Breast epithelium (tissue), 4 donors: Measurements from ENCODE around the gene GPR157. TPM values are rescaled to one million over a fixed set of nuclear protein-coding genes. Genes with fewer than 3 reads are reported as not detected.
"Not testable (repeated sequence)": the region's sequence is repeated elsewhere in the genome, so short reads cannot be mapped to it uniquely, and the experiment has no call there.

Experiments used
- DNase-seq, 2 donors: peaks; one replicate each; pipeline ENCODE4 v3.0.0-alpha.2; 2019; ENCODE audit warnings: low spot score in 2 of 2
- H3K27ac ChIP-seq, 2 donors: fragments of 200-600 bp; sonication (generic) in 1 of 2; one replicate each; pipeline ENCODE4 v1.5.1; 2016 to 2019; ENCODE audit warnings: mild to moderate bottlenecking in 1 of 2
- H3K27me3 ChIP-seq, 2 donors: fragments of 200-600 bp; sonication (generic) in 1 of 2; one replicate each; pipeline versions ENCODE4 v1.5.1 to v1.6.0; 2017 to 2019; ENCODE audit warnings: control low read depth in 1 of 2, mild to moderate bottlenecking in 1 of 2
- H3K36me3 ChIP-seq: fragments of 200-600 bp; one replicate; pipeline ENCODE4 v1.5.1; 2019
- H3K4me1 ChIP-seq, 2 donors: fragments of 200-600 bp; sonication (generic); one replicate each; pipeline ENCODE4 v1.5.1; 2016 to 2019; ENCODE audit warnings: control low read depth in 1 of 2
- H3K4me3 ChIP-seq, 3 donors: fragments of 200-600 bp; sonication (generic); 1 replicate in 2 of 3; 2 replicates in 1 of 3; pipeline ENCODE4 v1.5.1; 2016 to 2019; ENCODE audit warnings: mild to moderate bottlenecking in 3 of 3, moderate library complexity in 2 of 3
- H3K9me3 ChIP-seq, 2 donors: fragments of 200-600 bp; sonication (generic) in 1 of 2; one replicate each; pipeline ENCODE4 v1.5.1; 2016 to 2019; ENCODE audit warnings: control low read depth in 1 of 2
- CTCF ChIP-seq, 3 donors: fragments of 450-650 bp; IDR thresholded peaks; one replicate each; pipeline ENCODE4 v1.5.1; 2016 to 2017; ENCODE audit warnings: antibody characterized with exemption in 3 of 3, mild to moderate bottlenecking in 3 of 3, moderate library complexity in 3 of 3
- POLR2A ChIP-seq: fragments of 450-650 bp; IDR thresholded peaks from one replicate; pipeline ENCODE4 v1.6.1; 2016; ENCODE audit warnings: antibody characterized with exemption, mild to moderate bottlenecking, moderate library complexity
- POLR2AphosphoS5 ChIP-seq, 3 donors: sonication (generic); formaldehyde crosslinking; IDR thresholded peaks; one replicate each; pipeline ENCODE4 v1.6.1; 2017; ENCODE audit warnings: antibody characterized with exemption in 3 of 3
- intact Hi-C: fragments of 100-400 bp; cut with DNase I; formaldehyde crosslinking; loops from one replicate; pipeline ENCODE4 v1.15.1; 2023; ENCODE audit warnings: low total_unique reads
- total RNA-seq, 3 donors: library from RNA; depleted of rRNA; stranded (reverse); fragments of >200 nt; gene quantifications; one replicate each; pipeline ENCODE4 v1.1.0, GENCODE V29; 2016

Gene GPR157
- total RNA-seq, 3 donors from 2014 or later: 4.3 to 11.7 (median 9.2) TPM

- DNase-seq: no peak
- intact Hi-C loops: no loop called here
- Histone ChIP-seq H3K27me3 (no peaks in the 10 kb centered on the region), H3K4me3 (no peak overlapping the region), H3K27ac (no peak overlapping the region), H3K36me3 (no peaks in the 10 kb centered on the region), H3K4me1 (no peaks in the 10 kb centered on the region), H3K9me3 (no peaks in the 10 kb centered on the region)
- no peak for TF ChIP-seq POLR2A
- TF ChIP-seq CTCF (IDR thresholded peaks at IDR 0.05): no peak
- TF ChIP-seq POLR2AphosphoS5 (IDR thresholded peaks at IDR 0.05): no peak
Observed at GRCh38 chr1:9146156-9146555, 17.3 kb upstream of the GPR157 start.

GRCh38 chr1:9145714-9146113, 16.8 kb upstream of the GPR157 start:
- Histone ChIP-seq H3K27ac (no peak overlapping the region), H3K27me3 (no peaks in the 10 kb centered on the region), H3K9me3 (no peaks in the 10 kb centered on the region), H3K36me3 (no peaks in the 10 kb centered on the region), H3K4me1 (no peaks in the 10 kb centered on the region), H3K4me3 (no peak overlapping the region)
- TF ChIP-seq POLR2A: no peak
- TF ChIP-seq CTCF (IDR thresholded peaks at IDR 0.05): no peak
- no peak for TF ChIP-seq POLR2AphosphoS5 (IDR thresholded peaks at IDR 0.05)
- intact Hi-C loops: no loop called here
- no peak for DNase-seq

- Histone ChIP-seq H3K4me3 (no peak overlapping the region), H3K4me1 (no peaks in the 10 kb centered on the region), H3K27me3 (no peaks in the 10 kb centered on the region), H3K9me3 (no peaks in the 10 kb centered on the region), H3K36me3 (no peaks in the 10 kb centered on the region), H3K27ac (no peak overlapping the region)
- intact Hi-C loops: no loop called here
- TF ChIP-seq POLR2A: no peak
- TF ChIP-seq CTCF (IDR thresholded peaks at IDR 0.05): no peak
- TF ChIP-seq POLR2AphosphoS5 (IDR thresholded peaks at IDR 0.05): no peak
- DNase-seq: no peak
Observed at GRCh38 chr1:9145021-9145668, 16.2 kb upstream of the GPR157 start.

- intact Hi-C loops: loop anchor here (5.0 kb wide), 1 partner anchor 557 kb away; no protein-coding TSS in a partner anchor
- H3K4me3 ChIP-seq, H3K36me3 ChIP-seq, H3K27me3 ChIP-seq, H3K4me1 ChIP-seq, H3K27ac ChIP-seq, H3K9me3 ChIP-seq, DNase-seq: not testable (repeated sequence)
Observed at GRCh38 chr1:9144494-9144893, 15.6 kb upstream of the GPR157 start.

GRCh38 chr1:9143250-9143649, 14.3 kb upstream of the GPR157 start:
- DNase-seq: peak in 1 of 2 donors; percentile 68
- TF ChIP-seq POLR2A: no peak
- no peak for TF ChIP-seq CTCF (IDR thresholded peaks at IDR 0.05)
- no peak for TF ChIP-seq POLR2AphosphoS5 (IDR thresholded peaks at IDR 0.05)
- Histone ChIP-seq H3K27ac (peak overlapping the region; percentile 56 to 61), H3K4me3 (no peak overlapping the region), H3K36me3 (no peaks in the 10 kb centered on the region), H3K9me3 (no peaks in the 10 kb centered on the region), H3K27me3 (no peaks in the 10 kb centered on the region), H3K4me1 (no peaks in the 10 kb centered on the region)
- intact Hi-C loops: loop anchor here (5.0 kb wide), 1 partner anchor 556 kb away; no protein-coding TSS in a partner anchor
